AML-193 (cell line): ENCODE measurements around the gene GUCY2D.
A peak's percentile ranks its signal among the peaks of the same experiment; 100 is the strongest.

Experiments used
- DNase-seq, 2 experiments: peaks; one replicate each; lab custom pipeline; 2025; lab: John Stamatoyannopoulos, UW

The GUCY2D gene

GRCh38 chr17:8064561-8065019 is 62.2 kb downstream of the GUCY2D start:
- DNase-seq: no peak

- DNase-seq: no peak
Measured at GRCh38 chr17:8066841-8067775, 64.7 kb downstream of the GUCY2D start.

GRCh38 chr17:8067806-8068205 is 65.4 kb downstream of the GUCY2D start:
- DNase-seq: no peak

- peak; percentile 49 to 60 for DNase-seq
Measured at GRCh38 chr17:8068736-8069586, 66.5 kb downstream of the GUCY2D start.

- DNase-seq: no peak
Measured at GRCh38 chr17:8069587-8069860, 67.1 kb downstream of the GUCY2D start.
